Measurements from ENCODE around the gene NPDC1.

DNA sequence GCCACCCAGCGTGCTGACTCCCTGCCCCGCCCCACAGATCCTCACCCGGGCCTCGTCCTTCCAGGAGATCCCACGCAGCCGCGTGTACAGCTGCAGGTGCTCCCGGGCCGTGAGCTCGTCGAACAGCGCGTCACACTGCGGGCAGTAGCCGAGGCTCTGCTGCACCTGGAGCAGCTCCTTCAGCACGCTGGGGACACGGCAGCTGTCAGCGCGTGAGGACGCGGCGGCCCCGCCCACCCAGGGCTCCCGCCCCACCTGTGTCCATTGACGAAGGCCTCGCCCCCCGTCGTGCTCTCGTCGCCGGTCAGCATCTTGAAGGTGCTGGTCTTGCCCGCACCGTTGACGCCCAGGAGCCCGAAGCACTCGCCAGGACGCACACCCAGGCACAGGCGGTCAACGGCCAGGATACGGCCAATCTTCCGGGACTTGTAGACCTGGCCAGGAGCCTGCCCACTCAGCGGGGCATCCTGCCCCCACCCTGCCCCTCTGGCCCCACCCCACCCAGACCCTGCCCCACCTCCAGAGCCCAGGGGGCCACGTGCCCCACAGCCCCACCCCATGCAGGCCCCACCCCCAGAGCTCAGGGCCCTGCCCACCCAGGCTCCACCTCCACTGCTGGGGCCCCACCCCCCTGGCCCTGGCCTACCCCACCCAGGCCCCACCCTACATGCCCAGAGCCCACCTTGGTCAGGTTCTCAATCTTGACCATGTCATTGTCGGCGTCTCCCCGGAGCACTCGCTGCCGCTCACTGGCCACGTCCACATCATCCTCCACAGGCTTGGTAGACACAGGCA is 35.8 kb downstream of the NPDC1 start:
- TF ChIP-seq, protein P1, sequence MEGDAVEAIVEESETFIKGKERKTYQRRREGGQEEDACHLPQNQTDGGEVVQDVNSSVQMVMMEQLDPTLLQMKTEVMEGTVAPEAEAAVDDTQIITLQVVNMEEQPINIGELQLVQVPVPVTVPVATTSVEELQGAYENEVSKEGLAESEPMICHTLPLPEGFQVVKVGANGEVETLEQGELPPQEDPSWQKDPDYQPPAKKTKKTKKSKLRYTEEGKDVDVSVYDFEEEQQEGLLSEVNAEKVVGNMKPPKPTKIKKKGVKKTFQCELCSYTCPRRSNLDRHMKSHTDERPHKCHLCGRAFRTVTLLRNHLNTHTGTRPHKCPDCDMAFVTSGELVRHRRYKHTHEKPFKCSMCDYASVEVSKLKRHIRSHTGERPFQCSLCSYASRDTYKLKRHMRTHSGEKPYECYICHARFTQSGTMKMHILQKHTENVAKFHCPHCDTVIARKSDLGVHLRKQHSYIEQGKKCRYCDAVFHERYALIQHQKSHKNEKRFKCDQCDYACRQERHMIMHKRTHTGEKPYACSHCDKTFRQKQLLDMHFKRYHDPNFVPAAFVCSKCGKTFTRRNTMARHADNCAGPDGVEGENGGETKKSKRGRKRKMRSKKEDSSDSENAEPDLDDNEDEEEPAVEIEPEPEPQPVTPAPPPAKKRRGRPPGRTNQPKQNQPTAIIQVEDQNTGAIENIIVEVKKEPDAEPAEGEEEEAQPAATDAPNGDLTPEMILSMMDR (IDR thresholded peaks at IDR 0.05; ENCODE audit: low read depth, low read length): no peak
- TF ChIP-seq EZH2phosphoT487 (IDR thresholded peaks at IDR 0.05; ENCODE audit: low read depth): no peak
